H4 (cell line): ENCODE data around the gene ZBTB22. TPM values are rescaled to one million over a fixed set of nuclear protein-coding genes. Genes with fewer than 3 reads are reported as not detected.
A peak's percentile ranks its signal among the peaks of the same experiment; 100 is the strongest.
"Not testable (repeated sequence)": the region's sequence is repeated elsewhere in the genome, so short reads cannot be mapped to it uniquely, and the experiment has no call there.

Experiments used
- DNase-seq: peaks from one replicate; pipeline ENCODE4 v3.0.0-alpha.2; 2015; ENCODE audit warnings: low spot score
- total RNA-seq: library from RNA; depleted of rRNA; stranded (reverse); fragments of >200 nt; shearing (Covaris generic); gene quantifications from 2 replicates; pipeline ENCODE4 v1.2.3, GENCODE V29; 2014; rRNA removed

Gene ZBTB22
- total RNA-seq, 1 experiment from 2014 or later = 7.9 TPM

- peak; percentile 73 for DNase-seq
Observed at GRCh38 chr6:33279971-33280511, 37.5 kb downstream of the ZBTB22 start.

- no peak for DNase-seq
Observed at GRCh38 chr6:33279257-33279695, 38.3 kb downstream of the ZBTB22 start.

GRCh38 chr6:33278810-33279209 is 38.7 kb downstream of the ZBTB22 start:
- DNase-seq = no peak

- no peak for DNase-seq
Observed at GRCh38 chr6:33278392-33278741, 39.2 kb downstream of the ZBTB22 start.

GRCh38 chr6:33277663-33278391 is 39.7 kb downstream of the ZBTB22 start:
- no peak for DNase-seq

GRCh38 chr6:33276864-33277662 is 40.5 kb downstream of the ZBTB22 start, which contains the start of gene B3GALT4:
Gene B3GALT4 (plus strand): TSS chr6:33277123. CDS start chr6:33277420, 297 bp downstream.
- no peak for DNase-seq

- DNase-seq = no peak
Observed at GRCh38 chr6:33276581-33276863, 41.0 kb downstream of the ZBTB22 start.

GRCh38 chr6:33275795-33276580 is 41.6 kb downstream of the ZBTB22 start:
- not testable (repeated sequence) for DNase-seq

GRCh38 chr6:33273924-33274902 is 43.3 kb downstream of the ZBTB22 start:
- DNase-seq = no peak

GRCh38 chr6:33273129-33273923 is 44.2 kb downstream of the ZBTB22 start:
- DNase-seq = no peak

- DNase-seq = no peak
Observed at GRCh38 chr6:33272275-33273128, 45.0 kb downstream of the ZBTB22 start.

GRCh38 chr6:33271468-33272274 is 45.9 kb downstream of the ZBTB22 start, which contains the start of the genes RPS18 and VPS52:
Gene RPS18 (plus strand): TSS chr6:33272075. CDS start chr6:33272120, 45 bp downstream.
Gene VPS52 (minus strand): TSS chr6:33271876. CDS start chr6:33271675, 201 bp downstream.
- peak; percentile 99 for DNase-seq

- no peak for DNase-seq
Observed at GRCh38 chr6:33271117-33271467, 46.5 kb downstream of the ZBTB22 start.

Other genes with a start within 250 kb of the ZBTB22 start
- 5.2 and 5.4 TPM in 2 replicates for gene HLA-DPA1, start 244.1 kb downstream of the ZBTB22 start, total RNA-seq
- gene HLA-DPB1, start 241.8 kb downstream of the ZBTB22 start, total RNA-seq = 25.4 and 47.3 TPM in 2 replicates
- gene COL11A2, start 125.3 kb downstream of the ZBTB22 start, total RNA-seq = 0.10 and 0.39 TPM in 2 replicates
- gene RXRB, start 117.1 kb downstream of the ZBTB22 start, total RNA-seq = 7.8 and 8.3 TPM in 2 replicates
- 64.8 and 69.5 TPM in 2 replicates for gene SLC39A7, start 116.9 kb downstream of the ZBTB22 start, total RNA-seq
- 1.2 and 5.6 TPM in 2 replicates for gene HSD17B8, start 113.1 kb downstream of the ZBTB22 start, total RNA-seq
- 26.9 and 29.3 TPM in 2 replicates for gene RING1, start 109.2 kb downstream of the ZBTB22 start, total RNA-seq
- 16.9 and 38.9 TPM in 2 replicates for gene VPS52, start 45.9 kb downstream of the ZBTB22 start, total RNA-seq
- gene RPS18, start 45.7 kb downstream of the ZBTB22 start, total RNA-seq = 2,534 and 2,796 TPM in 2 replicates
- not detected in 2 replicates for gene B3GALT4, start 40.6 kb downstream of the ZBTB22 start, total RNA-seq
- 89.0 and 99.5 TPM in 2 replicates for gene WDR46, start 28.5 kb downstream of the ZBTB22 start, total RNA-seq
- 85.0 and 105 TPM in 2 replicates for gene PFDN6, start 28.1 kb downstream of the ZBTB22 start, total RNA-seq
- 14.7 and 17.5 TPM in 2 replicates for gene RGL2, start 18.8 kb downstream of the ZBTB22 start, total RNA-seq
- 56.5 and 69.8 TPM in 2 replicates for gene TAPBP, start 3.7 kb downstream of the ZBTB22 start, total RNA-seq
- gene DAXX, start 5.2 kb upstream of the ZBTB22 start, total RNA-seq = 45.4 and 73.9 TPM in 2 replicates
- gene KIFC1, start 74.1 kb upstream of the ZBTB22 start, total RNA-seq = 52.4 and 67.2 TPM in 2 replicates
- gene PHF1, start 93.3 kb upstream of the ZBTB22 start, total RNA-seq = 20.4 and 20.5 TPM in 2 replicates
- gene CUTA, start 100.4 kb upstream of the ZBTB22 start, total RNA-seq = 183 and 222 TPM in 2 replicates
- 0.37 and 0.75 TPM in 2 replicates for gene SYNGAP1, start 102.3 kb upstream of the ZBTB22 start, total RNA-seq
- 5.6 and 7.6 TPM in 2 replicates for gene ZBTB9, start 136.8 kb upstream of the ZBTB22 start, total RNA-seq